H1 (cell line): Measurements from ENCODE around the gene LMAN1. TPM values are rescaled to one million over a fixed set of nuclear protein-coding genes. Genes with fewer than 3 reads are reported as not detected.

Source experiments
- CHD7 ChIP-seq: fragments of 300-600 bp; sonication (generic); IDR thresholded peaks from 2 replicates; pipeline ENCODE4 v1.7.1; 2012; ENCODE audit warnings: low read length, moderate library complexity, mild to moderate bottlenecking, inconsistent platforms; ENCODE audit not compliant: insufficient replicate concordance
- polyA plus RNA-seq, 7 experiments: library from polyadenylated mRNA; depleted of rRNA in 3 of 7; stranded (reverse) in 5 of 7; unstranded in 2 of 7; fragments of >200 nt in 5 of 7; fragments of 200-250 nt in 2 of 7; gene quantifications; 1 replicate in 5 of 7; 2 replicates in 1 of 7; 4 replicates in 1 of 7; pipeline versions ENCODE4 v1.2.1 to v1.2.3, GENCODE V29; 2011 to 2013; ENCODE audit warnings: missing spikeins in 2 of 7, mixed read lengths in 2 of 7
- total RNA-seq: library from RNA; stranded (reverse); fragmentation: NEBNext Ultra II Directional; extraction: Animal tissue kit (Norgen Biotek cat#: 25700); gene quantifications from 2 replicates; pipeline ENCODE4 v1.2.1, GENCODE V29; 2021

Gene LMAN1
- total and polyA plus RNA-seq, 2 of the 8 experiments (the other 6 are each of a cell fraction or from before 2014, with no cell fraction given) = 20.3 to 73.6 TPM

- TF ChIP-seq CHD7 = no peak
Measured at GRCh38 chr18:59282341-59282740, 76.7 kb downstream of the LMAN1 start (continued).
